DND-41 (cell line): Measurements from ENCODE around the gene GPALPP1.

Experiments used
- ATAC-seq: fragments of 200-7000 bp; cut with Tn5 transposase; 3 replicates; pipeline ENCODE4 v1.9.1; 2021; ENCODE audit warnings: low read depth; ENCODE audit not compliant: insufficient read depth
- DNase-seq: peaks from one replicate; pipeline ENCODE4 v3.0.0-alpha.2; 2020
- H2AFZ ChIP-seq: 2 replicates; pipeline ENCODE4 v1.6.0; 2012; ENCODE audit warnings: low read depth, low read length
- H3K27ac ChIP-seq: 2 replicates; pipeline ENCODE4 v1.5.1; 2012; ENCODE audit warnings: low read length, inconsistent platforms
- H3K27me3 ChIP-seq: fragments of 200-600 bp; sonication (generic); 2 replicates; pipeline ENCODE4 v1.6.0; 2012; ENCODE audit warnings: low read length, mild to moderate bottlenecking, inconsistent platforms; ENCODE audit not compliant: insufficient read depth, poor library complexity
- H3K36me3 ChIP-seq: 2 replicates; pipeline ENCODE4 v1.5.1; 2012; ENCODE audit warnings: low read length, inconsistent platforms; ENCODE audit not compliant: insufficient read depth
- H3K4me1 ChIP-seq: 2 replicates; pipeline ENCODE4 v1.5.1; 2012; ENCODE audit warnings: mild to moderate bottlenecking, low read length; ENCODE audit not compliant: insufficient read depth
- H3K4me2 ChIP-seq: 2 replicates; pipeline ENCODE4 v1.6.0; 2012; ENCODE audit warnings: mild to moderate bottlenecking, moderate library complexity, low read length, inconsistent platforms; ENCODE audit not compliant: insufficient read depth
- H3K4me3 ChIP-seq, 2 experiments: fragments of 200-600 bp in 1 of 2; shearing (Covaris generic) in 1 of 2; 2 replicates each; pipeline ENCODE4 v1.5.1; 2012 to 2016; ENCODE audit warnings: inconsistent platforms in 2 of 2, low read length in 2 of 2, mild to moderate bottlenecking in 2 of 2, low read depth in 1 of 2, moderate library complexity in 1 of 2
- H3K79me2 ChIP-seq: 2 replicates; pipeline ENCODE4 v1.6.0; 2012; ENCODE audit warnings: low read length, inconsistent platforms; ENCODE audit not compliant: insufficient read depth
- H3K9ac ChIP-seq: 2 replicates; pipeline ENCODE4 v1.6.0; 2012; ENCODE audit warnings: low read depth, mild to moderate bottlenecking, inconsistent platforms, low read length, moderate library complexity
- H3K9me3 ChIP-seq: 2 replicates; pipeline ENCODE4 v1.5.1; 2012; ENCODE audit warnings: low read length, moderate library complexity, mild to moderate bottlenecking, inconsistent platforms; ENCODE audit not compliant: insufficient read depth, severe bottlenecking
- H4K20me1 ChIP-seq: 2 replicates; pipeline ENCODE4 v1.6.0; 2012; ENCODE audit warnings: low read length; ENCODE audit not compliant: insufficient read depth
- EZH2 ChIP-seq: IDR thresholded peaks from 3 replicates; pipeline ENCODE4 v1.6.1; 2012; ENCODE audit warnings: borderline replicate concordance, low read depth, mild to moderate bottlenecking, moderate library complexity, low read length, inconsistent platforms; ENCODE audit not compliant: severe bottlenecking
- TF ChIP-seq, protein P1 (sequence below): IDR thresholded peaks from 2 replicates; pipeline ENCODE4 v1.5.1; 2012; ENCODE audit warnings: borderline replicate concordance, low read length, moderate library complexity, mild to moderate bottlenecking; ENCODE audit not compliant: poor library complexity, severe bottlenecking; ENCODE audit errors: extremely low read depth

Gene GPALPP1

DNA sequence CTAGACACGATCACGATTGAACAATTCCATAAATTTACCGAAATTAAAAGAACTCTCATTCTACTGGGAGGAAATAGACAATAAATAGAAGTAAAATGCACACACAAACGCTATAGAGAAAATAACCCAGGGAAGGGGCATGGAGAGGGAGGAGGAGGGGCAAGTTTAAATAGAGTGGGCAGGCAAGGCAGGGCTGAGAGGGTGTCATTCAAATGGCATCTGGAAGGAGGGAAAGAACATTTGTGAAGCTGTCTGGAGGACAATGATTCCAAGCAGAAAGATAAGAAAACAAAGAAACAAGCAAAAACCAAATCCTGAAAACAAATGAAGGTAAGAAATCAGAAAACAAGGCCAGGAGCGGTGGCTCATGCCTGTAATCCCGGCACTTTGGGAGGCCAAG is 85.4 kb downstream of the GPALPP1 start:
- H3K27me3 ChIP-seq, result no peaks in the 10 kb centered on the region
- H3K27ac ChIP-seq, result no peak overlapping the region
- H3K79me2 ChIP-seq, result no peaks in the 10 kb centered on the region
- TF ChIP-seq, protein P1, sequence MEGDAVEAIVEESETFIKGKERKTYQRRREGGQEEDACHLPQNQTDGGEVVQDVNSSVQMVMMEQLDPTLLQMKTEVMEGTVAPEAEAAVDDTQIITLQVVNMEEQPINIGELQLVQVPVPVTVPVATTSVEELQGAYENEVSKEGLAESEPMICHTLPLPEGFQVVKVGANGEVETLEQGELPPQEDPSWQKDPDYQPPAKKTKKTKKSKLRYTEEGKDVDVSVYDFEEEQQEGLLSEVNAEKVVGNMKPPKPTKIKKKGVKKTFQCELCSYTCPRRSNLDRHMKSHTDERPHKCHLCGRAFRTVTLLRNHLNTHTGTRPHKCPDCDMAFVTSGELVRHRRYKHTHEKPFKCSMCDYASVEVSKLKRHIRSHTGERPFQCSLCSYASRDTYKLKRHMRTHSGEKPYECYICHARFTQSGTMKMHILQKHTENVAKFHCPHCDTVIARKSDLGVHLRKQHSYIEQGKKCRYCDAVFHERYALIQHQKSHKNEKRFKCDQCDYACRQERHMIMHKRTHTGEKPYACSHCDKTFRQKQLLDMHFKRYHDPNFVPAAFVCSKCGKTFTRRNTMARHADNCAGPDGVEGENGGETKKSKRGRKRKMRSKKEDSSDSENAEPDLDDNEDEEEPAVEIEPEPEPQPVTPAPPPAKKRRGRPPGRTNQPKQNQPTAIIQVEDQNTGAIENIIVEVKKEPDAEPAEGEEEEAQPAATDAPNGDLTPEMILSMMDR, result no peak
- TF ChIP-seq EZH2, result no peak
- no peaks in the 10 kb centered on the region for H3K9me3 ChIP-seq
- no peak for ATAC-seq
- no peak overlapping the region for H2AFZ ChIP-seq
- H3K36me3 ChIP-seq, result no peaks in the 10 kb centered on the region
- H3K4me2 ChIP-seq, result no peak overlapping the region
- DNase-seq, result no peak
- no peak overlapping the region for H3K4me3 ChIP-seq
- no peak overlapping the region for H3K9ac ChIP-seq
- H4K20me1 ChIP-seq, result no peaks in the 10 kb centered on the region
- H3K4me1 ChIP-seq, result no peaks in the 10 kb centered on the region

GRCh38 chr13:45078003-45078402 is 88.7 kb downstream of the GPALPP1 start:
- no peak for DNase-seq
- no peak overlapping the region for H3K4me3 ChIP-seq
- H3K9ac ChIP-seq, result no peak overlapping the region
- H3K27me3 ChIP-seq, result peaks cover 4% of the 10 kb centered on the region
- no peaks in the 10 kb centered on the region for H3K36me3 ChIP-seq
- H2AFZ ChIP-seq, result no peak overlapping the region
- no peaks in the 10 kb centered on the region for H3K9me3 ChIP-seq
- H3K4me1 ChIP-seq, result no peaks in the 10 kb centered on the region
- H3K79me2 ChIP-seq, result no peaks in the 10 kb centered on the region
- H3K4me2 ChIP-seq, result no peak overlapping the region
- H3K27ac ChIP-seq, result no peak overlapping the region
- TF ChIP-seq, protein P1, result no peak
- no peak for TF ChIP-seq EZH2
- no peak for ATAC-seq
- H4K20me1 ChIP-seq, result no peaks in the 10 kb centered on the region
